HEK293 (cell line): Measurements from ENCODE around the gene KCNQ1.

Experiments used
- CTCF ChIA-PET: fragments of 350-600 bp; formaldehyde crosslinking; extraction: SDS; loops from one replicate; lab custom pipeline; 2021; ENCODE audit warnings: antibody characterized with exemption; lab: Yijun Ruan, JAX
- POLR2A ChIA-PET: fragments of 300-600 bp; formaldehyde crosslinking; extraction: SDS; loops from one replicate; lab custom pipeline; 2020; ENCODE audit warnings: antibody characterized with exemption, inconsistent platforms; lab: Yijun Ruan, JAX
- H3K27ac ChIP-seq: fragments of 200-500 bp; sonication (Bioruptor generic); 2 replicates; pipeline ENCODE4 v1.5.1; 2014; ENCODE audit warnings: low read depth, low read length, control low read depth, inconsistent platforms; ENCODE audit errors: extremely low read depth
- H3K36me3 ChIP-seq, 2 experiments: fragments of 200-500 bp in 1 of 2; sonication (Bioruptor generic) in 1 of 2; 1 replicate in 1 of 2; 2 replicates in 1 of 2; pipeline ENCODE4 v1.5.1; 2014 to 2017; ENCODE audit warnings: inconsistent platforms in 2 of 2, low read length in 2 of 2; ENCODE audit not compliant: control insufficient read depth in 2 of 2, insufficient read depth in 1 of 2
- H3K4me1 ChIP-seq: fragments of 200-500 bp; sonication (Bioruptor generic); 2 replicates; pipeline ENCODE4 v1.5.1; 2014; ENCODE audit warnings: mild to moderate bottlenecking, low read length, inconsistent platforms; ENCODE audit not compliant: control insufficient read depth, insufficient read depth
- H3K4me3 ChIP-seq: 2 replicates; pipeline ENCODE4 v1.5.1; 2011; ENCODE audit warnings: low read depth, mild to moderate bottlenecking, control low read depth, low read length, moderate library complexity
- H3K9me3 ChIP-seq: fragments of 200-500 bp; sonication (Bioruptor generic); 2 replicates; pipeline ENCODE4 v1.5.1; 2014; ENCODE audit warnings: low read depth, low read length, inconsistent platforms; ENCODE audit not compliant: control insufficient read depth, insufficient read depth
- ATF2 ChIP-seq: fragments of 450-650 bp; formaldehyde crosslinking; IDR thresholded peaks from 2 replicates; pipeline ENCODE4 v1.5.1; 2016; ENCODE audit warnings: missing biosample characterization, missing genetic modification characterization, low read depth
- PRDM2 ChIP-seq: fragments of 450-650 bp; formaldehyde crosslinking; IDR thresholded peaks from 2 replicates; pipeline ENCODE4 v1.5.1; 2016; ENCODE audit warnings: missing biosample characterization, missing genetic modification characterization, borderline replicate concordance
- SALL2 ChIP-seq: fragments of 450-650 bp; formaldehyde crosslinking; IDR thresholded peaks from 2 replicates; pipeline ENCODE4 v1.5.0; 2017; ENCODE audit warnings: missing biosample characterization, mild to moderate bottlenecking, missing genetic modification characterization, borderline replicate concordance
- TSHZ1 ChIP-seq: fragments of 450-650 bp; formaldehyde crosslinking; IDR thresholded peaks from 2 replicates; pipeline ENCODE4 v1.5.1; 2016; ENCODE audit warnings: missing biosample characterization, missing genetic modification characterization, borderline replicate concordance
- ZBTB1 ChIP-seq: fragments of 450-650 bp; formaldehyde crosslinking; IDR thresholded peaks from 2 replicates; pipeline ENCODE4 v1.5.1; 2016; ENCODE audit warnings: missing biosample characterization, missing genetic modification characterization
- ZNF10 ChIP-seq: fragments of 450-650 bp; formaldehyde crosslinking; IDR thresholded peaks from 2 replicates; pipeline ENCODE4 v1.5.1; 2017; ENCODE audit warnings: missing biosample characterization, missing genetic modification characterization
- ZNF133 ChIP-seq: fragments of 450-650 bp; formaldehyde crosslinking; IDR thresholded peaks from 2 replicates; pipeline ENCODE4 v1.5.1; 2016; ENCODE audit warnings: missing biosample characterization, missing genetic modification characterization
- ZNF148 ChIP-seq: fragments of 450-650 bp; formaldehyde crosslinking; IDR thresholded peaks from 2 replicates; pipeline ENCODE4 v1.5.0; 2017; ENCODE audit warnings: missing biosample characterization, missing genetic modification characterization, borderline replicate concordance
- ZNF155 ChIP-seq: fragments of 450-650 bp; formaldehyde crosslinking; IDR thresholded peaks from 2 replicates; pipeline ENCODE4 v1.5.1; 2016; ENCODE audit warnings: missing biosample characterization, missing genetic modification characterization
- ZNF157 ChIP-seq: fragments of 450-650 bp; formaldehyde crosslinking; IDR thresholded peaks from 2 replicates; pipeline ENCODE4 v1.5.1; 2016; ENCODE audit warnings: missing biosample characterization, missing genetic modification characterization
- ZNF184 ChIP-seq: fragments of 450-650 bp; IDR thresholded peaks from 2 replicates; pipeline ENCODE4 v1.5.1; 2018; ENCODE audit warnings: missing biosample characterization, mild to moderate bottlenecking, missing genetic modification characterization
- ZNF223 ChIP-seq: fragments of 450-650 bp; formaldehyde crosslinking; IDR thresholded peaks from 2 replicates; pipeline ENCODE4 v1.5.1; 2016; ENCODE audit warnings: missing biosample characterization, missing genetic modification characterization
- ZNF530 ChIP-seq: fragments of 450-650 bp; formaldehyde crosslinking; IDR thresholded peaks from 2 replicates; pipeline ENCODE4 v1.5.1; 2016; ENCODE audit warnings: low read depth, missing biosample characterization, missing genetic modification characterization
- ZNF544 ChIP-seq: fragments of 450-650 bp; formaldehyde crosslinking; IDR thresholded peaks from 2 replicates; pipeline ENCODE4 v1.5.0; 2017; ENCODE audit warnings: missing biosample characterization, missing genetic modification characterization
- ZNF571 ChIP-seq: fragments of 450-650 bp; formaldehyde crosslinking; IDR thresholded peaks from 2 replicates; pipeline ENCODE4 v1.5.0; 2017; ENCODE audit warnings: missing biosample characterization, missing genetic modification characterization
- ZNF600 ChIP-seq: fragments of 450-650 bp; formaldehyde crosslinking; IDR thresholded peaks from 2 replicates; pipeline ENCODE4 v1.5.1; 2016; ENCODE audit warnings: missing biosample characterization, missing genetic modification characterization
- ZNF701 ChIP-seq: fragments of 450-650 bp; formaldehyde crosslinking; IDR thresholded peaks from 2 replicates; pipeline ENCODE4 v1.5.1; 2016; ENCODE audit warnings: missing biosample characterization, missing genetic modification characterization
- ZNF776 ChIP-seq: fragments of 450-650 bp; formaldehyde crosslinking; IDR thresholded peaks from 2 replicates; pipeline ENCODE4 v1.5.0; 2017; ENCODE audit warnings: missing biosample characterization, missing genetic modification characterization, borderline replicate concordance
- ZSCAN23 ChIP-seq: fragments of 450-650 bp; formaldehyde crosslinking; IDR thresholded peaks from 2 replicates; pipeline ENCODE4 v1.5.1; 2016; ENCODE audit warnings: missing biosample characterization, missing genetic modification characterization

The KCNQ1 gene

GRCh38 chr11:2562890-2563212 is 118.0 kb downstream of the KCNQ1 start:
- TF ChIP-seq ZNF776 (no peak), ZNF530 (tag by site-specific recombination) (no peak), ZNF155 (tag by site-specific recombination) (no peak), PRDM2 (tag by site-specific recombination) (no peak), ZNF10 (tag by site-specific recombination) (no peak), TSHZ1 (no peak), ATF2 (tag by site-specific recombination) (no peak), ZNF544 (tag by site-specific recombination) (no peak), ZSCAN23 (tag by site-specific recombination) (no peak), ZNF701 (tag by site-specific recombination) (no peak), ZNF148 (tag by site-specific recombination) (no peak), ZNF184 (tag by site-specific recombination) (no peak), ZBTB1 (tag by site-specific recombination) (no peak), ZNF571 (no peak), ZNF157 (no peak), ZNF600 (tag by site-specific recombination) (no peak), ZNF223 (tag by site-specific recombination) (no peak), ZNF133 (tag by site-specific recombination) (no peak), SALL2 (no peak)
- ChIA-PET CTCF (no interaction called here), POLR2A (no interaction called here)
- H3K4me3 ChIP-seq: no peak overlapping the region
- H3K9me3 ChIP-seq: no peaks in the 10 kb centered on the region
- H3K27ac ChIP-seq: no peak overlapping the region
- no peaks in the 10 kb centered on the region for H3K36me3 ChIP-seq
- no peaks in the 10 kb centered on the region for H3K4me1 ChIP-seq
